ENCODE data around the gene NFIC.

The NFIC gene

DNA sequence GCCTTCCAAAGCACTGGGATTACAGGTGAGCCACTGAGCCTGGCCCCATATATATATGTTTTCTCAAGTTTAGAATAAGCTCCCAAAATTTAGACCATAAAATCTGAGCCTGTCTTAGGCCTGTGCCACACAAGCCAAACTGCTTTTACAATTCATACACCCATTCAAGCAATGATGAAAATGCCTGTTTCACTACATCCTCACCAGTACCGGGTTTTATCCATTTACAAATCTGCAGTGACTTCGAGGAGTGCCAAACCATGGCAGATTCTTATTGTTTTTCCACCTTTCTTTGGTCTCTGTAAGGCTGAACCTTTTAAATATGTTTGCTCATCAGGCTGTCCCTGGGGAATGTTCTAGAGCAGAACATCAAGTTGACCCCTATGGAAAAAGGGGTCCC lies 9.6 kb upstream of the NFIC start:
- DNase-seq (ENCODE audit: low read depth) = no peak
- H3K4me3 ChIP-seq (ENCODE audit: low read depth, low read length) = no peak overlapping the region
- TF ChIP-seq CTCF (IDR thresholded peaks at IDR 0.05; ENCODE audit: low read depth, low read length, missing control alignments) = no peak

DNA sequence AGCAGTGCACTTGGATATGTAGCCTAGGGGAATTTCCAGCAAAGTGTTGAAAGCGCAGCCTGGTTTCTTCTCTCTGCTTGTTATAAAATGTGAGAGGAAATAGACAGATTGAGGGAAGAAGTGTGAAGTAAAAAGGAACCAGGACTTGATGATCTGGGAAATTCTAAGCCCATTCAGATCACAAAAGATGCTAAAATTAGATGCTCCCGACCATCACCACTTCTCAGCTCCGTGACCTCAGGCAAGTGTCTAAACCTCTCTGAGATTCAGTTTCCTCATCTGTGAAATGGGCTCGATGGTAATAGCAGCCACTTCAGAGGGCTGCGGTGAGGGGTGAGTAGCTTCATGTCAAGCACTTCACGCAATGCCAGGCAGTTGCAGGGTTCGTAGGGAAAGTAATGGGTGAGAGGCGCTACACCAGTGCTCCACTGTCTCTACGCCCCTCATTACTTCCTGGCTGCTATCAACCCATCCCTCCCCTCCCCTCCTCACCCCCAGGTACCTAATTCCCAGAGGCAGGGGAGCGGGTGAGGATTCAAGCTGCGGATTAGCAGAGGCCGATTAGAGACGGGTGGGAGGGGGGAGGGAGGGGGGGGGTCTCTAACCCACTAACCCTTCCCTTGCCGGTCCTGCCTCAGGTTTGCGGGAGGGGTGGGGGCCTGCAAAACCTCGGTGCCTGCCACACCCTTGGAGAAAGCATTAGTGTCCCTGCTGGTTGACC lies 9.0 kb upstream of the NFIC start:
- DNase-seq (ENCODE audit: low read depth) = no peak
- H3K4me3 ChIP-seq (ENCODE audit: low read depth, low read length) = no peak overlapping the region

GRCh38 chr19:3357992-3358688 lies 8.2 kb upstream of the NFIC start:
- H3K4me3 ChIP-seq (ENCODE audit: low read depth, low read length) = no peak overlapping the region
- DNase-seq (ENCODE audit: low read depth) = no peak
- TF ChIP-seq CTCF (IDR thresholded peaks at IDR 0.05; ENCODE audit: low read depth, low read length, missing control alignments) = no peak

More for the DNA sequence above, 9.0 kb upstream of the NFIC start:
- no peak for TF ChIP-seq CTCF (IDR thresholded peaks at IDR 0.05; ENCODE audit: low read depth, low read length, missing control alignments)

DNA sequence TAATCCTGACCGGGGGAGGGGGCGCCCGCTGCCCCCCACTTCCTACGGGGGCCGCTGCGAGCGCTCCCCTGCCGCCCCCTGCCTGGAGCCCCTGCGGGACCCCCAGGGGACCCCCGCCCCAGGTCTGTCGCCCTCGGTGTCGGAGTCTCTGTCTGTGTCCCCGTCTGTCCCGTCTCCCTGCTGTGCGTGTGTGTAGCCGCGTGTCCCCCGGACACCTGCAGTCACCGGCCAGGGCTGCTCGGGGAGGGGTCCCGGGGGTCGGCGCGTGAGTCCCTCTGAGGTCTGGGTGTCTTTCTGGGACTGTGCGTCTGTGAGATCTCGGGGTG lies 7.7 kb upstream of the NFIC start:
- no peak for TF ChIP-seq CTCF (IDR thresholded peaks at IDR 0.05; ENCODE audit: low read depth, low read length, missing control alignments)
- peak overlapping the region; percentile 61 for H3K4me3 ChIP-seq (ENCODE audit: low read depth, low read length)
- DNase-seq (ENCODE audit: low read depth) = no peak

DNA sequence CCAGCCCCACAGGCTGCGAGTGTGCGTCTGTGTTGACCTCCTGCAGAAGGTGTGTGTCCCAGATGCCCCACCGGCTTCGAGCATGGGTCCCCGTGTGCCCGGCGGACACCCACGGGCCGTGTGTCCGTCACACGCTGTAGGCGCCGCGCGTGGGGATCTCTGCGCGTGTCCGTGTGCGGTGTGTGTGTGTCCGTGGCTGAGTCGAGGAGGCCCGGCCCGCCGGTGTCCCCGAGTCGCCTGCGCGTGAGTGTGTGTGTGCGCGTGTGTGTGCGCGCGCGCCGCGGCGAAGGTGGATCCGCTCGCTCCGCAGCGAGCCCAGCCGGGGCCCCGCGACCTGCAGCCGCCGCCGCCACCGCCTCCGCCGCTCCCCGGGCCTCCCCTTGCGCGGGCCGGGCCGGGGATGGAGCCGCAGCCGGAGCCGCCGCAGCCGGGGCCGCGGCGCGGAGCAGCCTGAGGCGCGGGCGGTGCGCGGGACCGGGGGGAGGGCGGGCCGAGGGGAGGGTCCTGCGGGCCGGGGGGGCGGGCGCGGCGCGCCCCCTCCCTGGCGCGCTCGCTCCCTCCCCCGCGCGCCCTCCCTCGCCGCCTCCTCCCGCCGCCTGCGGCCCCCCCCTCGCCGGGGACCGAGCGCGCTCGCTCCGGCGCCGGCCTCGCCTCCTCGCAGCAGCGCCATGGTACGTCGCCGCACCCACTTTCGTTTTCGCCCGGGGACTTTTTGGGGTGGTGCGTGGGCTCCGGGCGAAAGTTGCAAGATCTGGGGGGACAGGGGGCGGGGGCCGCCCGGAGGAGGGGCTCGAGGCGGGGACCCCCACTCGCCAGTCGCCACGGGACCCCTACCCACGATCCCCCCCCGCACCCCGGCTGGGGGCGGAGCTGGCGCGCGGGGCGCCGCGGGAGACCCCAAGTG lies 7.1 kb upstream of the NFIC start:
- DNase-seq (ENCODE audit: low read depth) = no peak
- no peak for TF ChIP-seq CTCF (IDR thresholded peaks at IDR 0.05; ENCODE audit: low read depth, low read length, missing control alignments)
- H3K4me3 ChIP-seq (ENCODE audit: low read depth, low read length) = peak overlapping the region; percentile 61

DNA sequence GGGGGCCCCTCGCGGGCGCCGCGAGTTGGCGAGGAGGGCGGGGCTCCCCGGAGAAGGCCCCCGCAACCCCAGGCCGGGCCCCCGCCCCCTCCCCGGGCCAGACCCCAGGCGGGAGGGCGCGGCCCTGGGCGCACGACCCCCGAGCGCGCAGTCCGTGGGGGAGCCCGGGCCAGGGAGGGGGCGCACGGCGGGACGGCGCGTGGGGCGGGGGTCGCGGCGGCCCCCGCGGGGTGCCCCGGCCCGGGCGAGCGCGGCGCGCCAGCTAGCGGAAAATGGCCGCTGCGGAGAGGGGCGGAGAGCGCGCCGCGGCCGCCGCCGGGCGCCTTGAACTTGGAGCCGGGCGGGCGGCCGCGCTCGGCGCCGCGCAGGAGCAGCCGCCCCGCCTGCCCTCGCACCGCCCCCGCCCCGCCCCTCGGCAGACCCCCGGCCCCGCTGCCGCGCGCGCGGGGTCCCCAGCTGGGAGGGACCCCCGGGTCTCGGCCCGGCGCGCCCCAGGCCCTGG lies 6.4 kb upstream of the NFIC start:
- no peak for DNase-seq (ENCODE audit: low read depth)
- H3K4me3 ChIP-seq (ENCODE audit: low read depth, low read length) = peak overlapping the region; percentile 61
- TF ChIP-seq CTCF (IDR thresholded peaks at IDR 0.05; ENCODE audit: low read depth, low read length, missing control alignments) = no peak
